HG03442 (cell line): ENCODE data around the gene IGBP1.
"Not testable (repeated sequence)": the region's sequence is repeated elsewhere in the genome, so short reads cannot be mapped to it uniquely, and the experiment has no call there.

Experiments used
- ATAC-seq: cut with Tn5 transposase; IDR thresholded peaks from one replicate; pipeline ENCODE4 v1.9.1; 2021; ENCODE audit warnings: mild to moderate bottlenecking, moderate library complexity; ENCODE audit not compliant: unreplicated experiment

The IGBP1 gene

DNA sequence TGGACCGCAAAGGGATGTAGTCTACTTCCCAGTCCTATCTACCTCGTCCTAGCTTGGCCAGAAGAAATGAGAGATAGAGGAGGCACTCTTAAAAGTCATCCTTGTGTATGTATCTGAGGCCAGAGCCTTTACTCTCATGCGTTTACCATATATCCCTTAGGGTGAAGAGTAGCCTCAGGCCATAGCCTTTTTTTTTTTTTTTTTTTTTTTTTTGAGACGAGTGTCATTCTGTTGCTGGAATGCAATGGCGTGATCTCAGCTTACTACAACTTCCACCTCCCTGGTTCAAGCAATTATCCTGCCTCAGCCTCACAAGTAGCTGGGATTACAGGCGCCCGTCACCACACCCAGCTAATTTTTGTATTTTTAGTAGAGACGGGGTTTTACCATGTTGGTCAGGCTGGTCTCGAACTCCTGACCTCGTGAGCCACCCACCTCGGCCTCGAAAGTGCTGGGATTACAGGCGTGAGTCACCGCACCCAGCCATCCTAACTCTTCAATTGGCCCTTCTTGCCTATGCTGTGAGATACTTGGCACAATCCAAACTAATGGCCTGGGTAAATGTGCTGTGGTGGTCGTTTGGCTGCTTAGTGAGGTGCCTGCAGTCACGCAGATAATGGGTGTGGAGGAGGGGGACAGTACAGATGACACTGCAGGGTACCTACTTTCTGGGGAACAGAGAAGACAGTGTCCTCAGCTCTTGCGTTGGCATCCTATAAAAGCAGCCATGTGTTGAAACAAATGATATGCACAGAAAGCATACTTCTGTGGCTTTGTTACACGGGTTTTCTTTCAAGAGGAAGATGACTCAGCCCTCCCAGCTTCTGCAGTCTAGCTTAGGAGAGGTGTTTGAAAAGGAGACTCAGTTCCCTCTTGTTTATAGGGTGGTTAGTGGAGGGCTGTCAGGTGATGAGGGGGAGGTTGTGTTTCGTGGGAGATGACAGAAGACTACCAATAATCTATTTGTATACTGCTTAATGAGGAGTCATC is 33.6 kb downstream of the IGBP1 start:
- peak; percentile 63 for ATAC-seq

DNA sequence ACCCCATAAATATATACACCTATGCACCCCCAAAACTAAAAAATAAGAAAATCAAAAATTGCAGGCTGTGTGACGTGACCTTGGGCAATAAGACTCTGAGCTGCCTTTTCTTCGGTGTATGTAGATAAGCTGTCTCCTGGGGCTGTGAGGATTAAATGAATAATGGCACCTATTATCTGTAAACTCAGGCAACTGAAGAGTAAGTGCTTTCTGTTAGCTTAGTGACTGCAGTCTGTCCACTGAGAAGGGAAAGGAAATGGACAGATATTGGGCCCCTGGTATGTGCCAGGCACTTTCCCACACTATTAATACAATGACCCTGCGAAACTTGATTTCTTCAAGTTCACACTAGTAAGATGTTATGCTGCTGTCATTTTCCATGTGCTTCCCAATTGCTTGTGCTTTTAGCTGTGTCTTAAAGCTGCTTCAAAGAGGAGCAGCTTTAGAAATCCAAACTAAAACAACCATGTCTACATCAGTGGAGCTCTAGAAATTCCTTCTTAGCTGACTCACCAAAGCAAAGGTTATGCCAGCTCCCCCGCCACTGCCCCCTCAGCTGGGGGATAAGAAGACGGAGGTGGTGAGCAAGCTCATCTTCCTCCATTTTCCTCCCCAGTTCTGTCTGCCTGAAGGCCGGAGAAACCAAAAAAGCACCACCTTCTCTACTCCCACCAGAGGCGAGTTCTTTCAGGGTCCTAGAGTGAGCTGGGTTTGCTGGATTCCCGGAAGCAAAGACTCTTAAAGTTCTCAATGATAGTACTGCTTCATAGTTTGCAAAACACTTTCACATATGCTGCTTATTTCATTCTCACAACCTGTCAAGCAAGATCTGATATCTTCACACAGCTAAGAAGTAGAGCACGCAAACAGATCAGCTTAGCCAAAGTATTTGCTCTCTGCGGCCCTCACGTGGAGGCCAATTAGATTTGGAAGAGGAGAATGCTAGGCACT is 35.3 kb downstream of the IGBP1 start:
- no peak for ATAC-seq

DNA sequence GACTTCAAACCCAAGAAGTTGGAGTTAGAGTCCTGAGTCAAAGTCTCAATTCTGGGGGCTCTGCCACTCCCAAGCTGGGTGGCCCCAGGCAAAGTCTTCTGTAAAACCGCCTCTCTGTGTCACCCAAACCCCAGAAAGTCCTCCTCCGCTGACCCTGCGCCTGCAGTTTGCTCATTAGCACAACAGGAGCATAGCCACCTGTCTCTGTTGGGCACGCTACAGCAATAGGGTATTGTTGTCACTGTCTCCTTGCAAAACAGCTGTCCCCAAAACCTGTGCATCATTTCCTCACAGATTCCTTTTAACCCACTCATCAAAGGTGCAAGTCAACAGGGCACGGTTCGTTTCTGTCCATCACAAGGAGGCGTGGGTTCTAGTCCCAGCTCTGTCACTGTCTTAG is 36.0 kb downstream of the IGBP1 start:
- no peak for ATAC-seq

DNA sequence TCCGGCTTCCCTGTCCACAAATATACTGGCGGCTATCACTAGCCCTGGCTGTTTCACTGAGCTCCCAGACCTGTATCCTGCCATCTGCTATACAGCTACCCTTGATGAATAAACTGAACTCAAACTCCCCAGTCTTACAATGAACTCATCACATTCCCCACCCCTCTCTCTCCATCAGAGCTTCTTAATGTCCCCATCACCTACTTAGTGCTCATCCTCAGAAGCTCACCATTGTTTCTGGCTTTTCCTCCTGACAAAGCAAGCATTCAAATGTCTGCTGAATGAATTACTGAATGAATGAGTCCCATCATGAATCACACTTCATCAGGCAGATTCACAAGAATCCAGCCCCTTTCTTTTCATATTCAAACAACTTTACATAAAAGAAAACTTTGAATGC is 38.4 kb downstream of the IGBP1 start:
- no peak for ATAC-seq

DNA sequence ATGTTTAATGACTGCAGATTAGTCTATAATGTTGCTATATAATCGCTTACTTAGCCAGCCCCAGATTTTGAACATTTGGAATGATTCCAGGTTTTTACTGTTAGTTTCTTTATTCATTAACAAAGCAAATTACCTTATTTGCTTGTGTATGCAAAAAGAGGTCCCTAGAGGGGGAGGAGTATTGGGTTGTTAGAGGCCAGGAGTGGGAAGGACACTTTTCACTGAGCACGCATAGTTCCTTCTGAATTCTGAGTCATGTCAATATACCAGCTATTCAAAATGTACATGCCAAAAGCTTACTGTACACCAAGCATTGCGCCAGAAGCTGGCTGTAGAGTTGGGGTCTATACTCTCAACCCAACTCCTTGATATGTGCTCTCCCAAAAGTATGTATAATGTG is 39.0 kb downstream of the IGBP1 start:
- no peak for ATAC-seq

DNA sequence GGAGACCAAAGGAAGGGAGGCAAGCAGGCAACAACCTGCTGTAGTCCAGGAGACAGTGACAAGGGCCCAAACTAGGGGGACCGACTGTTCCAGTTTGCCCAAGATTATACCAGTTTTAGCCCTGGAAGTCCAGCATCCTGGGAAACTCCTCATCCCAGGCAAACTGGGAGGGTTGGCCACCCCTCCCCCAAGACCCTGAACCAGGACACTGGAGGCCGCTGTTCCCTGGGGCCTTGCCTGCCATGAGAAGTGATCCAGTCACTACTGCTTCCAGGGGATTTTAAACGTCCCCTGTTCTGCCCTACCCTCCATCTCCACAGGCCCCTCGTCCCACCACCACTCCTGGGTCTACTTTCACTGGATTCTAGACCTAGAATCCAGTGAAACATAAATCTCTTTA is 39.7 kb downstream of the IGBP1 start:
- no peak for ATAC-seq

DNA sequence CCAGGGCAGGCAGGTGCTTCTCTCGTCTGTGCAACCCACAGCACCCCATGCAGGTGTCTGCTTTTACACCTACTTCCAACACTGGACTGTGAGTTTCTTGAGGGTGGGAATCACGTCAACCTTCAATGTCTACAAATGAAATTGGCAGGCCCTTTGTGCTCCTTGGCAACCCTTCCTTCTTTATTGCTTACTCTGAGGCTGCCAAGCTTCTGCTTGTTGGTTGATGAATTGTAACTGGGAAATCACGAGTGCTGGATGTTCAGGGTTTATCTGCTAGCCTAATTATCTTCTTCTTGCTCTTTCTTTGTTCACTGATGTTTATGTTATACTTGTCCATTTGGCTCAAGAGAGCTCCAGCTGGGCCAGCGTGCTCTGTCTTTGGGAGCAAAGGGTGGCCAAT is 41.5 kb downstream of the IGBP1 start:
- ATAC-seq, result no peak

DNA sequence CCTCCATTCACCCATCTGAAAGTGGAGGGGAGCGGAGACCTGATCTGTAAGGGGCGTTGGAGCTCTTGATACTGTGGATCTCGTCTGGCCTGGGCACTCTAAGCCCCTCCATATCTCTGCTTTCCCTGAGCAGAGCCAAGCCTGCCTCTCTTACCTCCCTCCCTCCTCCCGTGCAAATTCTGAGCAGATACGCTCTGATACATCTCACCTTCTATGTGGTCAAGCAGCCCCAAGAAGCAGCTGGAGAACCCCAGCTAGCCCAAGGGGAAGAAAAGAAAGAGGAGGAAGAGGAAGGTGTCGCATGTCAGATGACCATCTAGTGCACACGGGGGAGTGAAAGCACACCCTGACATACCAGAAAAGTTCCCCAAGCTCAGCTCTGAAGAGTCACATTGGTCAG is 42.1 kb downstream of the IGBP1 start:
- ATAC-seq, result no peak

DNA sequence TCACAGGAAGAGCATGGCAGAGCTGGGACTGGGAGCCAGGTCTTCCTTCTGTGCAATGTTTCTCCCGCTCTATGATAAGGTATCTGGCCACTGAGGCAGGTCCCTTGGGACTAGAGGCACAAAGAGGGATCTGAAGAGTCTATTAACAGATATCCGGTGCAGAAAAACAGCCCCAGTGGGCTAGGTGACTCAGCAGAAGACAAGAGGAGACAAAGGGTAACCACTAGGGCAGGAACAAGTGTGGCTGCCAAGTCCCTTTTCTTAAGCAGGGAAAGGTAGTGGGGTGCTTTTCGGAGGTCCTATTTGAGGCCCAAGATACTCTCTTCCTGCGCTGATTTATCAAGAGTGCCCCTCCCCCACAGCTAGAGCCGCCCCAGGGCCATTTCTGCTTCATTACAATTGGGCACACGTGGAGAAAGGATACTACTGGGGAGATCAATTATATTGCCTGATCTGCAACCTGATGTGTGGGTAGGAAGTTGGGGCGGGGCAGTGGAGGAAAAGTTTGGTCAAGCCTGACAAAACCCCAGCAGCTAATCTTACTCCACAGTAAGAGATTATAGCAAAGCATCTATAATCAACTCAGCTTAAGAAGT is 43.8 kb downstream of the IGBP1 start, which contains the start of gene DGAT2L6:
TSS of gene DGAT2L6 (plus strand) at position 546 of the 596 bp plus-strand sequence. CDS start 100 bp downstream, outside the sequence.
- peak; percentile 73 for ATAC-seq

DNA sequence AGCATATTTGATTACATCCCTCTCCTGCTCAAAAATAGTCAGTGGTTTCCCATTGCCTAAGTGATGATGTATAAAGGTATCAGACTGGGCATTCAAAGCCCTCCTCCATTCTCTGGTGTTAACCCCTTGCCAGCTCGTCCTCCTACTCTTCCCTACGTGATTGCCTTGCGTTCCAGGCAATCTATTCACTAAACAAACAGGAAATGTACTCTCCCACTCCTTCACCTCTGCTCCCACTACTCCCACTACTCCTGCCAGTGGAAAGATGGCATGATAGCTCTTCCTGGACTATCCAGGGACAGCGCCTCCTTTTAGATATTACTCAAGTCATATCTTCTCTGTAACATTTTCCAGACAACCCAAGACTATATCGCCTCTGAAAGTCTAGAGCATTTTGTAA is 49.8 kb downstream of the IGBP1 start:
- ATAC-seq, result no peak

DNA sequence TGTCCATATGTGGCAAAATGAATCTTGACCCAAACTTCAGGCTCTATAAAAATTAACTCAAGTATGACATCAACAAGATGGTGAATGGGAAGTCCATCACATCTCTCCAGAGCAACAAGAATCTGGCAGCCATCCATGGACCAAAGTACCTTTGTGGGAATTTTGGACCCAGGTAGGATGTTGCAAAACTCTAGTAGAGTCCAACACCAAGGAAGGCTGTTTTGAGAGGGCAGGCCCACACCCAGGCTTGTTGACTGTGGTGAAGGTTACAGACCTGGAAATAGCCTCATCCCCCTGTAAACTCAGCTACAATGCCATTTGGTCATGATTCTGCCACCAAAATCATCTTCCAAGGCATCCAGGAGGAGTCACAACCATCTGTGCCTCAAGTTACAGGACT is 57.0 kb downstream of the IGBP1 start:
- ATAC-seq, result no peak

DNA sequence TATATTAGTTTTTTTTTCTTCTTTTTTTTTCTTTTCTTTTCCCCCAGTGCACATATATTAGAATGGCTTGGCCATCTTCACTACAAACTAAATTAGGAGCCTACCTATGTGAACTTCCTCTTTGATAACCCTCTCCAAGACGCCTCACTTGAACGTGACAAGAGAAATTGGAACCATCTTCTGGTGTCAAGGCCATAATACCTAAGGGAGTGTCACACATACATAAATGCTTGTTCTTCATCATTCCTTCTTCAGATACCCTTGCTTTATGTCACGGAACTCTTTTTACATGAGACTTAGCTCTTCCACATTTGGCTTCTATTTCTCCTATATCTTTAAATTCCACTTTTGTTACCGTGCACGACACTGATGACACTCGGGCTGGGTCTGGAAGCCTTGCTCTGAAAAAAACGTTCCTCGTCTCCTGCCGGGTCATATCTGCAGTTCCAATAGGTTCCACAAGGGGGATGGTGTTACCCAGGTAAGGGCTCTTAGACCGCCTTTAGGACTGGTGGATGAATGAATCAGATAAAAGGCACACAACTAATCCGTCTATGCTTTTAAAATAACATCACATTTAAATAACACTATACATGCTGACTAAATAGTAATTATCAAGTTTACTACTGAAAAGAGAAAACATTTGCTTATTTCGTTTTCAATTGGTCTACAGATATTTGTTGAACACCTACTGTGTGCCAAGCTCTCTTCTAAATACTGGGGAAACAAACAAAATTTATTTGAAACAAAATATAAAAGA is 63.9 kb downstream of the IGBP1 start:
- peak; percentile 85 for ATAC-seq

DNA sequence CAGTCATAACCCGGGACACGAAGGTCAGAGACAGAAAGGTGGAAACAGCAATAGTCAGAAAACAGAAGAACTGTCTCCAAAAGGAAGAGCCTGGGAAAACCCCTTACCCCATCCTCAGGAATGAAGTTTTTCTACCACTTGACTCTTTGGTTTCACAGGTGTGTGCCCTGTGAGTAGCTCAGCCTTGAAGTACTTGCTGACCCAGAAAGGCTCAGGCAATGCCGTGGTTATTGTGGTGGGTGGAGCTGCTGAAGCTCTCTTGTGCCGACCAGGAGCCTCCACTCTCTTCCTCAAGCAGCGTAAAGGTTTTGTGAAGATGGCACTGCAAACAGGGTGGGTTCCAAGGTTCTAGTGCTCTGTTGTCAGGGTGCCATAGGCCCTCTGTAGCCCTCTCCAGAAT is 68.5 kb downstream of the IGBP1 start:
- no peak for ATAC-seq

DNA sequence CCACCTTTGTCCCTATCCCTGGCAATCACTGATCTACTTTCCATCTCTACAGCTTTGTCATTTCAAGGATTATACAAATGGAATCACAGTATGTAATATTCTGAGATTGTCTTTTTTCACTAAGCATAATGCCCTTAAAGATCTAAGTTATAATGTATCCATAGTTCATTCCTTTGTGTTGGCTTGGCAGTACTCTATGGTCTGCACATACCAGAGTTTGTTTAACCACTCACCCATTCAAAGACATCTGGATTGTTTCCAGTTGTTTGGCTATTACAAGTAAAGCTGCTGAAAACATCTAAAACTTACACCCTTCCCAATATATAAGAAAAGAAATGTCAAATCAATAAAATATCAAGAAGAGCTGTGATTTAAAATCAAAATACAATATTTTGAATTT is 75.2 kb downstream of the IGBP1 start:
- ATAC-seq, result no peak

DNA sequence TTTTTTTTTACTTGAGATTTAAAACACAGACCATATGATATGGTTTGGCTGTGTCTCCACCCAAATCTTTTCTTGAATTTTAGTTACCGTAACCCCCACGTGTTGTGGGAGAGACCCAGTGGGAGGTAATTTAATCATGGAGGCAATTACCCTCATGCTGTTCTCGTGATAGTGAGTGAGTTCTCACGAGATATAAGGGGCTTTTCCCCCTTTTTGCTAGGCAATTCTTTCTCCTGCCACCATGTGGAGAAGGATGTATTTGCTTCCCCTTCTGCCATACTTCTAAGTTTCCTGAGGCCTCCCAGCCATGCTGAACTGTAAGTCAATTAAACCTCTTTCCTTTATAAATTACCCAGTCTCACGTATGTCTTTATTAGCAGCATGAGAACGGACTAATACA is 76.3 kb downstream of the IGBP1 start:
- ATAC-seq, result not testable (repeated sequence)
